Adipose tissue (tissue), 3 donors: ENCODE data around the gene CACNB4. TPM values are rescaled to one million over a fixed set of nuclear protein-coding genes. Genes with fewer than 3 reads are reported as not detected.
"Not testable (repeated sequence)": the region's sequence is repeated elsewhere in the genome, so short reads cannot be mapped to it uniquely, and the experiment has no call there.

Experiments
- H3K27ac ChIP-seq: one replicate; pipeline ENCODE4 v1.5.1; 2013; ENCODE audit warnings: low read depth, low read length
- WGBS, 3 donors: extraction: QIAGEN DNeasy Blood & Tissue Kit; methylation state at CpG; one replicate each; pipeline ENCODE4 v1.1.7; 2013; 5-methylcytosine and 5-hydroxymethylcytosine counted together
- polyA plus RNA-seq, 3 donors: library from polyadenylated mRNA; stranded (reverse); fragments of 200-250 nt; gene quantifications; one replicate each; pipeline ENCODE4 v1.2.3, GENCODE V29; 2013
- donor health status: healthy with polysubstance abuse.
- donor health status: Bipolar disorder and iron deficiency.
- donor health status: healthy.

Gene CACNB4
- polyA plus RNA-seq, 3 donors: 0.10 to 0.45 (median 0.21) TPM

DNA sequence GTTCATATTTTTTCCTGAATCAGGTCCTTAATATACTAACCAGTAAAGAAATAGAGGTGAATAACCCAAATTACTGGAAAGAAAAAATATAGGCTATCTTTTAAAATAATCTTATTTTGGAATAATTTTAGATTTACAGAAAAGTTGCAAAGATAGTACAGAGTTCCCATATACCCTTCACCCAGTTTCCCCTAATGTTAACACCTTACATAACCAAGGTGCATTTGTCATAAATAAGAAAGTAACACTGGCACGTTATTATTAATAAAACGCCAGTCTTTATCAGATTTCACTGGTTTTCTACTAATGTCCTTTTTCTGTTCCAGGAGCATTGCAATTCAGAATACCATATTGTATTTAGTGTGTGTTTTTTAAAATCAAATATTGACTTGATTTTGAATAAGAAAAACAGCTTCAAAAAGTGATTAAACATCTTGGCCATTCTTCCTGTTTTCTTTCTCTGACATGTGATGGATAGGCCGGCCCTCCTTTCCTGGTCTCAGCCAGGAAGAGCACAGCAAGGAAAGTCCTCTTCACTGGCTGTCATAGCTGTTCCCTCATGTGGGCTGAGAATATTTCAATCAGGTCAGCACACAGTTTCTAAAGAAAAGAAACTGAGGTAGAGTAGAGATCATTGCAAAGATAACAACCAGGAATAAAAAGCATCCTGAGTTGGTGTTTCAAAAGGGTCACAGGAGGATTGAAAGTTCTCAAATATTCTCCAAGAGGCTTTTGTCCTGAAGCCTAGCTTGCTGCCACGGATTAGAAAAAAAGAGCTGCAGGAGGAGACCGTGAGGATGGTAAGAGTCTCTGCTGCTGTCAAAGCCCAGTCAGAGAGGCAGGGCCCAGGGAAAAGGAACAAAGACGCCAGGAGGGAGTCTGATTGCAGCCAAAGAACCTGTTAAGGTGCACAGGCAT lies 191.3 kb downstream of the CACNB4 start:
- WGBS, 3 donors: 66 to 70% (median 66%) methylated on average over 6 of the region's 6 CpGs

DNA sequence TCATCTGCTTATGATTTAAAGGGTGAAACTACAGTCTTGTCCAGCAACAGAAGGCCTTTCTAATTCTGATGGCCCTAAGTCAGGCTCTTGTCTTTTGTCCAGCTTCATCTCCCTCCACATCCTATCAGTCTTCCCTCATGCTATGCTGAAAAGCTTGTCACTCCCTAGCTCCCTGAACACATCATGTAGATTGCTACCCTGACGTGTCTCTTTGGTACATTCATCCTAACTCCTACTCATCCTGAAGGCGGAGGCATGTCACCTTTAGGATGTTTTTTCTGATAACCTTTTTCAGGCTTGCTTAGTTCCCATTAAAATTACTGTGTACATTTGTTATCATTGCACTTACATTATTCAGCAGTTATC lies 192.2 kb downstream of the CACNB4 start:
- WGBS, 3 donors: 83 to 87% (median 86%) methylated on average over 2 of the region's 2 CpGs
- H3K27ac ChIP-seq: no peak overlapping the region

More for the DNA sequence above, 191.3 kb downstream of the CACNB4 start:
- no peak overlapping the region for H3K27ac ChIP-seq

DNA sequence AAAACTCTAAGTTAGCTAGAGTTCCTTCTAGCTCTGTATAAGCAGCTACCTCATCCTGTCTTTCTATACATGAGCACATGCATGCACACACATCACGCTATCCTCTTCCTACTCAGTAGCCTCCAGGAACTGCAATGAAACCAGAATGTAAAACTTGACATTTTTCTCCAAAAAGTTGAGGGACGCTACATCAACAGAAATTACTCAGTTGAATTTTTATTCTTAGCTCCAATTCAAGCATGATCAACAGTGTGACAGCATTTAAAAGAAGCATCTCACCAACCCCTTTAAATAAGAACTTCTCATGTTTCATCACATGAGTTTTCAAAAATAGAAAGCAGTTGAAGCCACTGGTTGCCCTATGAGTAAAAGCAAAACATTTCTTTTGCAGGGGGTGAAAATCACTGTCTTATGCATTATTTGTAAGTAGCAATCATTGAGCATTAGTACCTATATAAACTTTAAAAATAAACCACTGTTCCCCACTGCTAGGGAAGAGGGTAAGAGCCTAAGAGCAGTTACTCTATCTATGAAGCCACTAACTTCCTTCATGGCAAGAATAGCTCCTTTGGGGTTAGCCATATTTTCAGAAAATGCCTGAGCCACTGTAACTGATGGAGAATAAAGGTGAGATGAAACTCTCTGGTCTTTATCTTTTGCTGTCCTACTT lies 192.7 kb downstream of the CACNB4 start:
- H3K27ac ChIP-seq: no peak overlapping the region
- 77 to 91% (median 86%) methylated on average over 2 of the region's 2 CpGs for WGBS, 3 donors

DNA sequence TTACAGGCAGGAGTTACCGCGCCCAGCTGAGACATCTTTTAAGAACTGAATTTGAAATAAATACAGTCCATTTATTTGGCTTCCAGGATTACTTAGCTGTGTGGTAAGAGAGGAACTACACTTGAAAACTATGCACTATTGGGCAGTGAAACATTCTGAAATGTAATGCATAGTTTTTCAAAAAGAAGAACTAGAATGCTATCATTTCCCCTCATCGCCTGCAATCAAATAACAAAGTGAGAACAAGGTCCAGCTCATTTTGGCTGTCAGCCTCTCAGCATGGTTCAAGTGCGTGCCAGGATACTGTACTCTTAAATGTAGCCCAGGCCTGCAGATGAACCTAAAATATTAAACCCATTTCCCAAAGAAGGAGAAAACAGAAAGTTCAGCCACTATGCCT lies 194.0 kb downstream of the CACNB4 start:
- 61 to 88% (median 64%) methylated on average over 4 of the region's 4 CpGs for WGBS, 3 donors
- no peak overlapping the region for H3K27ac ChIP-seq

DNA sequence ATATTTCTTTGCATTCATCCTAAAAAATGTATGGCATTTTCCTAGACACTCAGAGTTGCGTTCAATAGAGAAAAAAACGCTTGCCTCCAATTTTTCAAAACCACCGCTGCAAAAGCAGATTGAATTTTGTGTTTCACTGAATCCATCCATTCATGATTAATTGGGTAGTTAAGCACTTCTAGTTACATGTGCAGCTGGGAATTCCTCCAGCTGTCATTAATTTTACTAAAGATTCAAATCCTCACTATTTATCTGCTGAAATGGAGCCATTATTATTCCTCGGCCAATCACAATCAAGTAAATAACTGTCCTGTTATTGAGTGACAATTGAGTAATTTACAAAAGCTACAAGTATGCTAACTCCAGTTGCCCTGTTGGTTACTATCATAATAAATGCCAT lies 194.8 kb downstream of the CACNB4 start:
- no peak overlapping the region for H3K27ac ChIP-seq
- WGBS, 3 donors: 33 to 81% (median 78%) methylated on average over 4 of the region's 4 CpGs

DNA sequence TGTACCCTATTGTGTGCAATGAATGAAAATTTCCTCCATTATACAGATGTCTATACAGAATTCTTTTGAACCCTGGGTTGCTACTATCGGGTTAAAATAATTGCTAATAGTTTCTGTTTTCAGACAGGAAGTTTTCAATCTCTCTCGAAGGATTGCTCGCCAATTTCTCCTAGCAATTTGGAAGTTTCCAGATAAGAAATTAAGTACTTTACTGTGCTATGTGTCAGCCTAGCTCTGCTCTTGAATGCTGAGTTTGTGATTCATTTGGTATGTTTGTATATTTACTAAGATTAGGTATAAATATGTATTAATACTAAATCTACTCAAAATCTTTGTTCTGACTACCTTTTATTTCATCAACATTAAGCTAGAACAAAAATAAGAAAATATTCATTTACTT lies 196.0 kb downstream of the CACNB4 start:
- WGBS, 3 donors: 39 to 48% (median 39%) methylated on average over 3 of the region's 3 CpGs
- H3K27ac ChIP-seq: no peak overlapping the region

DNA sequence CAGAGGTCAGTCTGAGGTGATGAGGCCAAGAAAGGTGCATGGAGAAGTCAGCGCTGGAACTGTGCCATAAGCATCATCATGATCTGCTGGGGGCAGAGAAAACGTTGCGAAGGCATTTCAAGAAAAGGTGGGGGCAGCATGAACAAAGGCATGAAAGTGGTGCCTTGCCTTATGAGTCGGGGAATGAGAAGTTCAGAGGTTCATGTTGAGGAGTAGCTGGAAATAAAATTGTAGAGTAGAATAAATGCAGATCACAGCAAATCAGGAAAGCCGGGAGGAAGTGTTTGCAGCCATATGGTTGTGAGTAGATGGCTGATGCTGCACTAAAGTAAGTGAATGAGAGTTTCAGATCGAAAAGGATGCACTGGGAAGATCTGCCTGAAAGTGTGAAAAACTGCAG lies 198.5 kb downstream of the CACNB4 start:
- 62 to 74% (median 62%) methylated on average over 6 of the region's 6 CpGs for WGBS, 3 donors
- H3K27ac ChIP-seq: no peak overlapping the region

DNA sequence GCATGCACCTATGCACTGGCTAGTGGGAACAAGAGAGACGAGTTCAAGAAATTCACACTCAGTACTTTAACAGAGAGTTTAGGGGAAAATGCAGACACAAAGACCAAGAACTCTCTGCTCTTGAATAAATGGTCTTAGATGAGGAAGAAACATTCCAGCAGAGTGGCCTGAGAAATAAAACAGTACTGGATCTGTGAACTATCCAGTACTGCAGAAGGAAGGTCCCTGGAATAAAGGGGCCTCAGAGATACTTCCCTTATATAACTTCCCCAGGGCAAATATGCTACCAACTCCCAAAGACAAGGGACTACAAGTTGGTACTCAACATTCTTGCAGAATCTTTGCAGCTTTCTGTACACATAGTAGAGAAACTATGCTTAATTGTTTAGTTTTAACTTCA lies 199.7 kb downstream of the CACNB4 start:
- no peak overlapping the region for H3K27ac ChIP-seq
- 80 to 91% (median 88%) methylated on average over 1 of the region's 1 CpG for WGBS, 3 donors

DNA sequence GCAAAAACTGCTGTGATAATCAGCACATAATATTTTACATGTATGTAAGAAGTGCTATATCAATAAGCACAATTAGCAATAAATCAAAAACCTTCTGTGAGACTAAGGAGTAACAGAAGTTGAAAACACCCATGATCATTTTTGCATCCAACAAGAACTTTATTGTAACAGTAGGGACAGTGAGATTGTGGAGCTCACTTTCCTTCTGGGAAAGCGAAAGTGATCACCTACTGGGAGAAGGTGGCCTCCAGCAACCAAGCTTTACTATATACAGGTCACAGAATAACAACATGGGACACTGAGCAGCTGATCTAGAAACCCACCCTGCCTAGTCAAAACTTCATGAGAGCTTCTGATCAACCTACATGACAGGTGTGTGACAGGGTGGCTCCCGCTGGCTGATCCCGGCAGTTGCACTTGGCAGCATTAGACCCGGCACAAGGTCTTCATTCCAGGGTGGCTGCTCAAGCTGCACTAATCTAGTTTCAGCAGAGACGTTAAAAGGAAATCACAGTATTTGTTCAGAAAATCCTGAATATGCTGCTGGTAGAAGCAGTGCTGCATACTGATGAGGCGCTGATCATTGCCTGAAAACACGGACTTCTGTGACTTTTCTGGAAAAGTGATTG lies 207.2 kb downstream of the CACNB4 start:
- WGBS, 3 donors: 46 to 78% (median 73%) methylated on average over 7 of the region's 7 CpGs
- H3K27ac ChIP-seq: no peak overlapping the region

DNA sequence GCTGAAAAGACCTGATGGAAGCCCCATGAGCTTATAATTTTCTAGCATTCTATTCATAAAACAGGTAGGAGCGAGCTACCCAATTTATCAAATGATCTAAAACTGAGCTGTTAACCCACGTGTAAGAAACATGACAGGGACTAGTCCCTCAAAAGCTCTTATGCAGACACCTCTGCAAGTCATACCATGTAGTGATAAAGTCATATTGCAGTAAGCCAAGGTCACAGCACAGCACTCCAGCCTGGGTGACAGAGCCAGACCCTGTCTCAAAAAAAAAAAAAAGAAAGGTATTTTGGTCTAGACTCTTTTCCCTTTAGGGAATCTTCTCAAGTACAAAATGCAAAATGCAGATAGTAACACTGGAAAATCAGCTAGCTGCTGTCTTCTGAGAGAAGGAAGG lies 211.7 kb downstream of the CACNB4 start:
- 71 to 89% (median 85%) methylated on average over 2 of the region's 2 CpGs for WGBS, 3 donors
- no peak overlapping the region for H3K27ac ChIP-seq

DNA sequence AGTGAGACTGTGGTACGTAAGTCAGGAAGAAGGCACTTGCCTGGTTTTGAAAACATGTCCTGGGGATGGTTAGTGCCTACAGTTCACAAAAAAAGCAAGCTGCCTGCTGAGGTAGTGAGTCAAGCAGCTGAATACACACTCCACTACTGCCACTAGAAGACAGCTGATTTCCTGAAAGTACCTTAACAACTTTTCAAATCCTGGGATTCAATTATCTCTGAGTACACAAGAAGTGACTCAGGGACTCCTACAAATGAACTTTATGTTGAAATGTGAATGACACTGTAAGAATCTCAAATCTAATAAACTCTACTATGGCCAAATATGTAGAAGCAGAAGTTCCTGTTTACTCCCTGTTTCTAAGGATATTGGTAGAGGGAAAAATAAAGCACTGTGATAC lies 212.6 kb downstream of the CACNB4 start:
- 85 to 92% (median 87%) methylated on average over 1 of the region's 1 CpG for WGBS, 3 donors

DNA sequence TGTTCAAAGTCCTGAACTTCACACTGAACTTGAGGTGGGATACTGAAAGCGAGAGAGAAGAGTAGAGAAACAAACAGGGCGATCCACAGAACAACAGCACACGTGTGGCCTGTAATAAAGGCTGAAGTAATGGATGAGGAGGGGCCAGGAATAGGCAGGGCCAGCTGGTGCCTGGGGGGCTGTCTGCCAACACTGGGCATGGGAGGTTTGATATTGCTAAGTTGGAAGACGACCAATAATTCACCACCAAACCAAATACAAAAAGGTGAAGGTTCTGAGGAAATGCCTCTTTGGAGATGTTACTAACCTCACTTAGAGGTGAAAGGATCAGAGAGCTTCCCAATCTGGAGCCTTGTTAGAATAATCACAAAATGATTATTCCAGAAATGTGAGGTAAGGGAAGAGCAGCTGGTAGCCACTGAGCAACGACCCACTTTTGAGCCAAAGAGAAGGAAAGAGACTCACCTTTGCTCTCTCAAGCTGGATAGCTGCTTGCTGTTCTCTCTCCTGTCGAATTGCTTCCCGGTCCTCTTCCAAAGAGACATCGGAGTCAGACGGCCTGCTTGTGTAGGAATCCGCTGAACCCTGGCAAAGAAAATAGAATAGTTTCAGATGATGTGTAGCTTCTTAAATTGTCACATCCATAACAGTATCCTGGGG lies 215.9 kb downstream of the CACNB4 start:
- no peak overlapping the region for H3K27ac ChIP-seq
- WGBS, 3 donors: 85 to 93% (median 90%) methylated on average over 10 of the region's 10 CpGs

More for the DNA sequence above, 212.6 kb downstream of the CACNB4 start:
- H3K27ac ChIP-seq: no peak overlapping the region

DNA sequence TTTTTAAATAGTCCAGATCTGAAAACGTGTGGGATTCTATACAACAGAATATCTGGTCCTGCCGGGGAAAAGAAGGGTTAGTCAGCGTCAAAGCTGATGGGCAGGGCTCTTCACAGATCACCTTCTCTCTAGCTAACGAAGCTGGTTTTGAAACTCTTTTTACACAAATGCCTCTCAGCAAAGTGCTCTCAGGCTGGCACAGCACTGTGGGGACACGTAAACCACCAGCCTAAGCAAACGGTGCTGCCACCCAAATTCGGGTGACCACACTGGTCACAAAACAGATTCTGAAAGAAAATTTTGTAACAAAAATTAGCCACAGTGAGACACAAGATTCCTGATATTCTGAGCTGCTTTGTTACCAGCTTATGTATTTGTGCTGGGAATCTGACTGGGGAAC lies 217.5 kb downstream of the CACNB4 start:
- WGBS, 3 donors: 77 to 85% (median 77%) methylated on average over 7 of the region's 7 CpGs
- no peak overlapping the region for H3K27ac ChIP-seq

DNA sequence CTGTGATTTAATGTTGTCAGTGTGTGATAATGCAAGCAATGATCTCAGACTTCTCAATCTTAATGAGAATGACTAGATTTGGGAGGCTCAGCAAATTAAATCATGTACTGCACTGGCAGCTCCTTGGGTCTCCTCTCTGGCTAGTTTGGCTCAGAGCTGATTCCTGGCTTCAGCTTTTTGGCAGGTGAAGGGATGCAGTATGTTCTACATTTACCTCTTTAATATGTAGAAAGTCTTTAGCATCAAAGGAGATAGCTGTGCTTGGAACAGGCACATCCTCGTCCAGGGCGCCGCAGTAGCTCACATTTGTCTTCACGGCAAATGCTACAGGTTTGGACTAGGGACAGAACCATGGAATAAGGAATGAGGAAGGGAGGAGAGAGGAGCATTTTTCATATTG lies 218.3 kb downstream of the CACNB4 start:
- 91 to 95% (median 93%) methylated on average over 4 of the region's 4 CpGs for WGBS, 3 donors
- H3K27ac ChIP-seq: no peak overlapping the region

DNA sequence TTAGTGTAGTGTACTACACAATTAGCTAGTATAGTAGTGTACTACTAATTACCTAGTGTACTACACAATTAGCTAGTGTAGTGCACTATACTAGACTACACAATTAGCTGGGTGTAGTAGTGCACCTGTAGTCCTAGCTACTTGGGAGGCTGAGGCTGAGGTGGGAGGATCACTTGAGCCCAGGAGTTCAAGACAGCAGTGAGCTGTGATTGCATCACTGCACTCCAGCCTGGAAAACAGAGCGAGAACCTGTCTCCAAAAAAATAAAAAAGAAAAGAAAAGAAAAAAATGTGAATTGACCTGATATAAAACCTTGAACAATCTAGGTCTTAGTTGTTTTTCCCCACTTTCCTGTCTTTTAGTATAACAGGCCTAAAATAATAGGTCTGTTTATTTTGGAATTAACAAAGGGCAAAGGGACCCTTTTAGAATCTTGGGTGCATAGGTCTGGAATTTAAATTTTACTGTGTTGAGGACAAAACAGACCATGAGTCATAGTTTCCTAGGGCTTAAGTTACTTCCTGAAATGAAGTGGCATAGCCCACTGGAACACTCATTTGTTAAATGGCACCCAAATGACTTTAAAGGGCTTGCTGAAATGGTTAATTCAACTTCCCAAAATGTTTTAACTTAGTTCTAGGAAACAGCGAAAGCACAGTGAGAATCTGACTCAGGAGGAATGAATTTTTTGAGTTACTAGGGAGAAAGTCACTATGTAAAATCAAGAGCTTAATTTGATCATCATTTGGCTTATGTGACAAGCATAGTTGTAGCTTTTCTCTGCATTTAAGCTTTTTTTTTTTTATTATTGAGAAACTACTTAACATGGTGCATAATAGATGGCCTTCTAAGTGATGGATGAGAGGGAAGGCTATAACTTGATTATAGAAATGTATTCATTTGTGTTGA lies 219.9 kb downstream of the CACNB4 start:
- H3K27ac ChIP-seq: no peak overlapping the region
- 63 to 90% (median 66%) methylated on average over 2 of the region's 2 CpGs for WGBS, 3 donors

DNA sequence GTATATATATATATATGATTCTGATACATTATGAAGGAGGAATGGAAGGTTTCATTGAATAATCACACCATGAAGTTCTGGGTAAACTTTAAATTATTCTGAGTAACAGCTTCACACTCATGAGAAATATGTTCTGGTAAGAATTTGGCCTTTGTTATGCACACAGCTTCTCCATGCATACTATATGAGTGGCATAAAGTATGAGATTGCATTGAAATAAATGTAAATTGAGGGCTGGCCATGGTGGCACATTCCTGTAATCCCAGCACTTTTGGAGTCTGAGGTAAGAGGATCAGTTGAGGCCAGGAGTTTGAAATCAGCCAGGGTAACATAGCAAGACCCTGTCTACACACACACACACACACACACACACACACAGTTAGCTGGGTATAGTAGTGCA lies 220.6 kb downstream of the CACNB4 start:
- H3K27ac ChIP-seq: no peak overlapping the region

DNA sequence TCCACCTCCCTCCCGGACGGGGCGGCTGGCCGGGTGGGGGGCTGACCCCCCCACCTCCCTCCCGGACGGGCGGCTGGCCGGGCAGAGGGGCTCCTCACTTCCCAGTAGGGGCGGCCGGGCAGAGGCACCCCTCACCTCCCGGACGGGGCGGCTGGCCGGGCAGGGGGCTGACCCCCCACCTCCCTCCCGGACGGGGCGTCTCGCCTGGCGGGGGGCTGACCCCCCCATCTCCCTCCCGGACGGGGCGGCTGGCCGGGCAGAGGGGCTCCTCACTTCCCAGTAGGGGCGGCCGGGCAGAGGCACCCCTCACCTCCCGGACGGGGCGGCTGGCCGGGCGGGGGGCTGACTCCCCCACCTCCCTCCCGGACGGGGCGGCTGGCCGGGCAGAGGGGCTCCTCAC lies 223.2 kb downstream of the CACNB4 start:
- H3K27ac ChIP-seq: not testable (repeated sequence)
- WGBS, 3 donors: 76 to 96% (median 92%) methylated on average over 5 to 21 of the region's 34 CpGs

DNA sequence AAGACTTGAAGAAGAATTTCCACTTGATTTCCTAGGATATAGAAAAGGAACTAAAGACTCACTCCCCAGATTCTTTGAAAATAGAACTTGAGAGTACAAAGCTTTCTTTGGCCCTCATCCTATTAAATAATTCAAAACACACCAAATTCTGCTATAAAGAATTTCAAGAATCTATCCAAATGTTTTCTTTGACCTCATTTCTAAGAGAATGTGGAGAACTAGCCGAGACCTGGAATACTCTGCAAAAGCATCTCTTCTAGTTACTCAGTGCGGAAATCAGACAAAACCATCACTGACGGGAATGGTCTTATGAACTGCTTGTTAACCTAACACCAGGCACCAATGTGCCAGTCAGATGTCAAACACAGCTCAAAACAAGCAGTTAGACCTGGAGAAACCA lies 226.4 kb downstream of the CACNB4 start:
- 76 to 86% (median 78%) methylated on average over 3 of the region's 3 CpGs for WGBS, 3 donors
- H3K27ac ChIP-seq: no peak overlapping the region
